ENCODE measurements around the gene CTNNA2. TPM values are rescaled to one million over a fixed set of nuclear protein-coding genes. Genes with fewer than 3 reads are reported as not detected.

Gene CTNNA2
- total and polyA plus RNA-seq, 12 donors = 0.09 to 0.57 (median 0.15) TPM; not detected in 9

- H3K36me3 ChIP-seq = no peaks in the 10 kb centered on the region
- intact Hi-C loops (cut with DNase I) = no loop called here
- 78 to 86% methylated on average over 3 of the region's 3 CpGs for WGBS, 2 donors
- H3K4me1 ChIP-seq = no peaks in the 10 kb centered on the region
- ATAC-seq = no peak
- DNase-seq = no peak
- H3K9me3 ChIP-seq = peaks cover 0 to 11% (median 0%) of the 10 kb centered on the region in 11 donors
- peaks cover 0 to 2% (median 0%) of the 10 kb centered on the region in 7 donors for H3K27me3 ChIP-seq
- no peak overlapping the region for H3K4me3 ChIP-seq
- no peak for TF ChIP-seq CTCF (IDR thresholded peaks at IDR 0.05)
- no peak overlapping the region for H3K27ac ChIP-seq
Observed at GRCh38 chr2:80112790-80113189, 599.9 kb downstream of the CTNNA2 start.

- WGBS, 2 donors = 83 to 86% methylated on average over 3 of the region's 3 CpGs
- no peak for TF ChIP-seq CTCF (IDR thresholded peaks at IDR 0.05)
- no peak for ATAC-seq
- Histone ChIP-seq H3K9me3 (peaks cover 0 to 11% (median 0%) of the 10 kb centered on the region in 11 donors), H3K4me1 (no peaks in the 10 kb centered on the region), H3K27me3 (no peaks in the 10 kb centered on the region), H3K27ac (no peak overlapping the region), H3K36me3 (no peaks in the 10 kb centered on the region), H3K4me3 (no peak overlapping the region)
- intact Hi-C loops (cut with DNase I) = no loop called here
- no peak for DNase-seq
Observed at GRCh38 chr2:80113399-80113798, 600.5 kb downstream of the CTNNA2 start.

- H3K9me3 ChIP-seq = peaks cover 0 to 11% (median 0%) of the 10 kb centered on the region in 11 donors
- no peaks in the 10 kb centered on the region for H3K36me3 ChIP-seq
- ATAC-seq (no peak), DNase-seq (no peak)
- H3K4me1 ChIP-seq = no peaks in the 10 kb centered on the region
- intact Hi-C loops (cut with DNase I) = no loop called here
- peaks cover 0 to 5% (median 0%) of the 10 kb centered on the region in 7 donors for H3K27me3 ChIP-seq
- no peak overlapping the region for H3K4me3 ChIP-seq
- H3K27ac ChIP-seq = no peak overlapping the region
- no peak for TF ChIP-seq CTCF (IDR thresholded peaks at IDR 0.05)
- 30 to 32% methylated on average over 4 of the region's 4 CpGs for WGBS, 2 donors
Observed at GRCh38 chr2:80114812-80115211, 602.0 kb downstream of the CTNNA2 start.

GRCh38 chr2:80117401-80117800 lies 604.5 kb downstream of the CTNNA2 start:
- Histone ChIP-seq H3K4me1 (no peaks in the 10 kb centered on the region), H3K27me3 (peaks cover 0 to 5% (median 0%) of the 10 kb centered on the region in 7 donors), H3K36me3 (no peaks in the 10 kb centered on the region), H3K27ac (no peak overlapping the region), H3K4me3 (no peak overlapping the region), H3K9me3 (no peaks in the 10 kb centered on the region)
- intact Hi-C loops (cut with DNase I) = no loop called here
- DNase-seq (no peak), ATAC-seq (no peak)
- no peak for TF ChIP-seq CTCF (IDR thresholded peaks at IDR 0.05)

All from heart right ventricle (tissue), 16 donors.